GM21447 (cell line): ENCODE results near the gene RREB1.

Experiments used
- ATAC-seq: cut with Tn5 transposase; IDR thresholded peaks from one replicate; pipeline ENCODE4 v1.9.1; 2021; ENCODE audit not compliant: unreplicated experiment

RREB1 gene

DNA sequence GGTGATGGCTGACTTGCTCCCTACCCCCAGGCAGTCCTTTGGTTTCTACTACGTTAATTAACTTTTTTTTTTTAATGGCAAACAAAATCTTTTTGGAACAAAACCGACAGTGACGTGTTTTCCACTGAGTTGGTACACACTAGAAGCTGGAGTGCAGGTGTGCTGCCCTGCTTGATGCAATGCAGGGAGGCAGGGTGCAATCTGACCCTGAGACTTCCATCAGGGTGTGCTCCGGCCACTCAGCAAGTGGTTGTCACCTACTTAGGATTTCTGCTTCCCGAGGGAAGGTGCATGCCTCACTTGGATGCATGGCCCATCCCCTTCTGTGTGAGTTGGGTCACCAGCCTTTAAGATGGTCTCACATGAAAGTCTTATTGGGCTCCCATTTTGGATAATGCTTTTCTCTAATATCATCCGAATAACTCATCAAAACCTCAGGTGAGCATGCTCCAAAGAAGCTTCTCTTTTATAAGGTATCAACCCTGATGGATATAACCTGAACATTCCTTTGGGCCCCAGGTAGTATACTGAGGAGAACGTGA, 14.0 kb downstream of the RREB1 start:
- no peak for ATAC-seq

DNA sequence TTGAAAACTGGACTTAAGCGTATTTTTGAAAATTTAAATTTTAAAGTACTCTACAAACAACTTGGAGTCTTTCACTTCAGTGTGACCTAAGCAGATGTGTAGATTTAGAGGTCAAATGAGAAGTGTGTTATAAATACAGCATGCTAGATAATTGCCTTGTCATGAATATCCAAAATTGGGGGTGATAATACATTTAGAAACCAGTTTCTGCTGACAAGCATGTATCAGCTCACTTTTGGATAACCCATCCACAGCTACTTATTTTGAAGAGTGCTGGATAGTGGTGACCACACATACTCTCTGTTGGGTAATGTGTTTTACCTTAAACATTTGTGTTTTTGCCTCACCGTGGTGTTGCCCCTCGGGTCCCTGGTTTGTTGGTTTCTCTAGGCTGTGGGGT, 14.9 kb downstream of the RREB1 start:
- no peak for ATAC-seq

DNA sequence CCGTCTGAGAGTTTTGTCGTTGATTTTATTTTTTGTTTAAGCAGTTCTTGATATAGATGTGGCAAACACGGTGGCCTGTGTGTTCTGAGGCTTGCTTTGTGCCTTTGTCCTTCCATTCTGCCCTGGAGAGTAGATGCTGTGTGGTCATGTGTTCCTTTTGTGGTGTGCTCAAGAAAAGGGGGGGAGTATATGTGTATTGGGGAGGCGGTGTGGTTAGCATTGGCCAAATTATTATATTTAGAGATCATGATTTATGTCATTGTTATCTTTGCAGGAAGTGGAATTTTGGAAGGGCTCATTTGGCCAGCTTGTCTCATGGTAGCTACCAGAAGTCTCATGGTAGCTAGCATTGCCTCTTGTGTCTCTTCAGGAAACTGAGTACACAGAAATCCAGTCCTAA, 16.4 kb downstream of the RREB1 start:
- ATAC-seq, result no peak

DNA sequence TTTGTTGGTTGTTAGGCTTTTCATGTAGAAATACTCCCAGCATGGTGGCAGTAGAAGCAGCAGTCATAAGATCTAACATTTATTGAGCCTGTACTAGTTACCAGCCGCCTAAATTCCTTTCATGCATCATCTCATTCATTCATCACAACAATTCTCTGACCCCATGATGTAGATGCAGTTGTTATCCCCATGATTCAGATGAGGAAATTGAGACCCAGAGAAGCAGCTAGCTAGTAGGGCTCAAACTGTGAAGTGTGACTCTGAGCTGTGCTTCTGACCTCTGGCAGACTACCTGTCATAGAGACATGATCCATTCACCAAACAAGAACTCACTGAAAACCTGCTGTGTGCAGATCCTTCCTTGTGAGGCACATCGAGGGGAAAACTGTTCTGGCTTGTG, 16.9 kb downstream of the RREB1 start:
- ATAC-seq, result no peak

DNA sequence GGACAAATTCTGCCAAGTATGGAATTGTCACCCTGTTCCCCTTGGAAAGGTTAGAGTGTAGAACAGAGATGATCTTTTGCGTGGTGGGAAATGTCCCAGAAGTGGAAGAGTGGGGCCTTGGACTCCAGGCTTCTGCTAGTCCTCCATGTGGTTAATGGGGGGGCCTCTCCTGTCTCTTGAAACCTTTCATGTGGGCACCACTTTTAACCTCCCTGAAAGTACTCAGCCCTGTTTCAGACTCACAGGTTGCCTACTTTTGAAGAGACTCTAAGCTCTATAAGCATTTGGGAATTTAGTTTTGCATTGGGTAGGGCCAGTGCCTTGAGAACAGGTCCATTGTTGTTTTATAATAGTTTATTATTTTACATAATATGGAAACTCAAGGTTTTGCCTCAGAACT, 17.5 kb downstream of the RREB1 start:
- no peak for ATAC-seq

DNA sequence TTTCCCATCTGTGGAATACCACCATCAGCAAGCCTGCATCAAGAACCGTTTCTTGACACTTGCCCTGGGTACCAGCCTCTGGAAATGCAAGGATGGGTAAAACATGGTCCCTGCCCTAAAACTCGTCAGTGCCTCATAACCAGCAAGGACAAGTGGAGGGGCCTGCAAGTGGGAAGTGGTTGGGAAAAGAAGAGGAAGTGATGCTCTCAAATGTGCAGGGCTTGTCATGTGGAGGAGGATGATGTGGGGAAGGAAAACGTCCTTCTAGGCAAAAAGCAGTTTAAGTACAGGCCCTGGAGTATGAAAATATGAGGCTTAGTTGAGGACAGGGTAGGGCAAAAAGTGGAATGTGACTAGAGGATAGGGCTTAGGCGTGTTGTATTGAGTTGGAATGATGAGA, 19.0 kb downstream of the RREB1 start:
- no peak for ATAC-seq

DNA sequence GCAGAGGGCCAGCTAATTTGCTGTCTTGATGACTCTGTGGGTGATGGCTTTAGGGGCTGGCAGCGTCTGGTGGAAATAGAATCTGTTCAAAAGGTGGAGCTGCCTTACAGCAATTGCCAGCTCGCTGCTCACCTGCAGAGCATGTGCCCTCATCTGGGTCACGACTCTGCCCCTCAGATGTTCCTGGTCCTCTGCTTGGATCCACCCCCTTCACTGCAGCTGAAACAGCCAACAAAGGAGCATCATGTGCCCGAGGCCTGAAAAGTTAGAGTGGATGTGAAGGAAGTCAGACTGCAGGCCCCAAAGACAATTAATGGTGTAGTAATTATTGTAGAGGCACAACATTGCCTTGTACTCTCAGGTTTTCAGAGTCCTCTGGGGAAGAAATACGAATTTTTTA, 19.9 kb downstream of the RREB1 start:
- no peak for ATAC-seq

DNA sequence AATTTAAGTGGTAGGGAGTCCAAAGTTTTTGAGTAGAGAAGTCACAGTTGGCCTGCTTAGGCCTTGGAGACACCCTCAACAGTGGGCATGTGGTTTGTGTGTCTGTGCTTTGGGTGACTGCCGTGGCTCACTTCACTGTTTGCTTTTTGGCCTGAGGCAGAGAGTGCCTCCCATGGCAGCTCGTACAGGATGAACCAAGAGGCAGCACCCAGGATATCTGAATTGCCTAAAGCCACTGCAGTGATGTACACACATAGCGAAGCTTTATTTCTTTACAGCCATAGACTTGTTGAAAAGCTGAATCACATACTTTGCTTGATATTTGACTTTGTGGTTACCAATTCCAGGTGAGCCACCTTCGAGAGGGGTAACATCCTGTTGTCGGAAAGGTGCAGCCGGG, 21.6 kb downstream of the RREB1 start:
- no peak for ATAC-seq

DNA sequence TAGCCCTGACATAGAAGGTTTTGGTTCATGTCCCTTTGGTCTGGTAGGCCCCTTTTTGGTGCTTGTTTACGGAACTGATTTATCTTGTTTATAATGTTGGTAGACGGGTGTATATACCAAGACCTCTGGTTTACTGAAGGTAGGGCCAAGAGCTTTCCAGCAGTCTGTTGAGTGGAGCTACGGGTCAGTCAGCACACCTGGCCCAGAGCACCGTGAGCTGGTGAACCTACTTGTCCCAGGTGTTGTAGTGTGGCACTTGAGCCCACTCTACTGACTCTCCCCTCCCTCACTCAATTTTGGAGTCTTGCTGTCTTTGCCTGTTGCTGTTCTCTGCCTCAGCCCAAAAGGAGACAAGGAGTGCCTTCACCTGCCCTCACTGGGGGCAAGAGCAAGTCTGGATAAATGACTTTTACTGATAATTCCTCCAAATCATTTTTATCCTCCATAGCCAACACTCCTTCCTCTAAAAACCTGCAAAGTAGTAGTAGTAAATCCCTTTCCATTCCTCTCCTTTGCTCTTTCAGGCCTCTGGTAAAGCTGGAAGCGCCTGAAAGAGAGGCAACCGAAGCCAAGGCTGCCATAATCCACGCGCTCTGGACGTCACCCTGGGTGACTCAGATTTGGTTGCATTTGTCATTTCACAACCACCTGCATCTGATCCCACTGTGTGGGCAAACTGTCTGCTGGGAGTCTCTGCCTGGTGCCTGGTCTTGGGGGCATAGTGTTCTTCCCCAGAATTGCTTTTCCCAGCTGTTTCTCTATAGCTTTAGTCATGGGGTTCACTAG, 22.2 kb downstream of the RREB1 start:
- ATAC-seq, result no peak

DNA sequence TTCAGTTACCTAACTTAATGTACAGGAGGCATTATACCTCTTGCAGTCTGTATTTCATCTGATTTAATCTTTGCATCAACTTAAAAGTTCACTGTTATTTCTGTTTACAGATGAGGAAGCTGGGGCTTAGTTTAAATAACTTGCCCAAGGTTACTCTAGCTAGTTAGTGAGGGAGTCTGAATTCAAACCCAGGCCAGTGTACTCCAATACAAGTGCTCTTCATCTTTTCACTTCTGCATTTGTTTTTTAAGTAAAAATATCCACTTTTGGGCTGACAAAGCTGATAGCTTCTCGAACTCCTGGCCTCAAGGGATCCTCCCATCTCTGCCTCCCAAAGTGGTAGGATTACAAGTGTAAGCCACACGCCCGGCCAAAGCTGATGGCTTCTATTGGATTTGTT, 23.6 kb downstream of the RREB1 start:
- ATAC-seq, result no peak

DNA sequence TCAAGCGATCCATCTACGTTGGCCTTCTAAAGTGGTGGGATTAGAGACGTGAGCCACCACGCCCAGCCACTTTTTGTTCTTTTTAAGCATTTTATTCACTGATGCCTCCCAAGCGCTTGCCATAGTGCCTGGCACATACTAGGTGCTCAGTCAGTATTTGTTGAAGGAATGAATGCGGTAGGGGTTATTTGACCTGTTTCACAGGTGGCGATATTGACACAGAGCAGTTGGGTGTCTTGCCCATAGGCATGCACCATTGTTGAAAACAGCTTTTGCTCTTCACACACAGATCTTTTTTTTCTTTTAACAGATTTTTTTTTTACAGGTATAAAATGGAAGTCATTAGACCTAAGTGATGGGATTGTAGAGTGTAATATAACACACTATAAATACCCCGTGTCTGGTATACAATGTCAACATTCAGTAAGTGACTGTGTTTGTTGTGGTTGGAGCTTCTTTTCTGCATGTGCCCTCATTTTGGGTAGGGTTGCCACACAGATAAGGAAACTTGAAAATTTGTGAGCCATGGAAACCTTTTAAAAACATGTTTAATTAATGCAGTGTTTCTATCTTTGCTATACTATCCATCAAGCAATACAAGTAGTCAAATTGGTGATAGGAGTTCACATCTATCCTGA, 24.8 kb downstream of the RREB1 start:
- no peak for ATAC-seq

DNA sequence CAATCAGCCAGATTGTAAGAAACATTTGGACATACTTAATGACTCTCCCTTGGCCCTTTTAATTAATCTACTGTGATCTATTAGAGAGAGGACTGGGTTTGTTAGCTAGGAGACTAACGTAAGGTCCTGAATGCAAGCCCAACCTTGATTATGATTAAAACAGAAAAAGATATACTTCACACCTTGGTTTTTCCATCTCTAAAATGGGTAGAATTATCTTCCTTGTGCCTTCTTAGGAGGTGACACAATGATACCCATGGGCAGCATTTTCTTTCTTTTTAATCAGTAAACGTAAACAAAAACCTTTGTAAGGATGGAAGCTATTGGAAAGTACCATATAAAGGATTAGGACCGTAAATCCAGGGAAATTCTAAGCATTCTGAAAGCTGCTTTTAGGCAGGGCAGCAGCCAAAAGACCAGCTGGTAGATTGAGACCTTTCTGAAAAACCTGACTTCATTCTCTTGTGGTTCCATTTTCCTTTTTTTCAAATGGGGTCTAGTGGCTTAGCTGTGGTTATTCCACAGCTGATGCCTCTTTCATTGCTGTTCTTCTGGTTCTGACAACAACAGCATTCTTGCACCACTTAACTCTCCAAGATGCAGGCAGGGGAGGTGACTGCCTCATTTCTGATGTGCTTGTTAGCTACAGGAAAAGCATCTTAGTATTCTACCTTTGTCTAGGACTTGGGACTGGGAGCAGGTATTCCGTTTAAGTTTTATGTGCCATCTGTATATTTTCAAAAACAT, 27.4 kb downstream of the RREB1 start:
- ATAC-seq, result no peak

DNA sequence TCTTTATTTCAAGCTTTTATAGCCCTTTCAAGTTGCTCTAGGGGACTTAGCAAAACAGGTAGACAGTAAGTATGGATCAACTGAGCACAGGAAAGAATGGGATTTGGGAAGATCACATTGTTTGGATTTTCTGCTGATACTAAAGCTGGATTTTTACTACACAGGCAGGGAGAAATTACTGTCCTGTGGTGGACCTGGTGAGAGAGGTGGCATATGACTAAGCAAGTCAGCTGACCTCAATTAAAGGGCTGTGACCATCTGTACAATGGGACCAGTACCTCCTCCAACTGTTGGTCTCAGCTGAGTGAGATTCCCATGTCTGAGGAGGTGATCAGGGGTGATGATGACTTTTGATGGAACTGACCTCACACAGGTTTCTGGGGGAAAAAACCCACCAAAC, 28.0 kb downstream of the RREB1 start:
- peak; percentile 30 for ATAC-seq

DNA sequence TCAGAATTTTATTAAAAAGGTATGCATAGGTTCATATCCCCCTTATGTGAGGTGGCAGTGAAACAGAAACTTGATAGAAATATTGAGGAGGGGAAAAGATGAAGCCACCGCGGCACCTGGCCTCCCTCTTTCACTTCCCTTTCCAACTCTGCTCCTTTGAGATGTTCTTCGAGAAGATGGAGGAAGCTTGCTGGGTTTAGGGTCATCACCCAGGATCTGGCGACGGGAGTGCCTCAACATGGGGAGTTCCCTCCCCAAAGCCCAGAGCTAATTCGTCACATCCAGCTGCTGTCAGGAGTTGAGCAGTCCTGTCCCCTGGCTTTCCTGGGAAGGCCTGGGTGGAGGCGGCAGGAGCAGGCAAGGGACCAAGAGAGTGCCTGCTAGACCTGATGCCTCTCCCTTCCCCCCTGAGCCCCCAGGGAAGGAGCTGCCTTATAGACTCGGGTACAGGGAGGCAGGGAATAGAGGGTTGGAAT, 29.1 kb downstream of the RREB1 start:
- ATAC-seq, result peak; percentile 45

DNA sequence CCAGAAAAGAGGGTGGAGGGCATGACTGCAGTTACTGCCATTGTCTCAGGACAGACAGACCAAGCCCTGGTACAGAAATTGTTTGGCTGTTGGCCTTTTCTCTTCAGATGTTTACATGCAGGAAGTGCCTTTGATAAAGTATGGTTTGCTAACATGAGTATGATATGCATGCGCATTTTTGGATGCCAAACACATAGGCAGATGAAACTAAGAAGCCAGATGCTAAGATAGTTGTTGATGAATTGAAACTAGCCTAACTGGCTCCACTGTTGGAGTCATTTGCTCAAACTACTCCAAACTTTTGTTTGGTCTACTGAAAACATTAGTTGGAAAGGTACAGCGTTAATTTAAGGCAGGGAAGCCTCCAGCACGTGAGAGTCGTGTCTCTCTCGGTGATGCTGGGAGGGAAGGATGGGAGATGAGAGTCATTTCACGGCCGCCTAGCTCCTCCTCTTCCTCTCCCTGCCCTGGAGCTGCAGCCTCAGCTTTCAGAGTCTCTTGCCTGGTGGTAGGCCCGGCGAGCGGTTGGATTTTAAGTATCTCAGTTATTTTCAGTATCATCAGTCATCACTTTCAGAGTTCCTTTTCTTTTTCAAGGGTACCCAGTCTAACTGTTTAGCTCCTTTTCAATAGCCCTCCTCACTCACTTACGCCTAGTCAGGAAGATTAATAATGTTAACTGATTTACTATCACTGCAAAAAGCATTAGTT, 29.7 kb downstream of the RREB1 start:
- ATAC-seq, result peak; percentile 39

DNA sequence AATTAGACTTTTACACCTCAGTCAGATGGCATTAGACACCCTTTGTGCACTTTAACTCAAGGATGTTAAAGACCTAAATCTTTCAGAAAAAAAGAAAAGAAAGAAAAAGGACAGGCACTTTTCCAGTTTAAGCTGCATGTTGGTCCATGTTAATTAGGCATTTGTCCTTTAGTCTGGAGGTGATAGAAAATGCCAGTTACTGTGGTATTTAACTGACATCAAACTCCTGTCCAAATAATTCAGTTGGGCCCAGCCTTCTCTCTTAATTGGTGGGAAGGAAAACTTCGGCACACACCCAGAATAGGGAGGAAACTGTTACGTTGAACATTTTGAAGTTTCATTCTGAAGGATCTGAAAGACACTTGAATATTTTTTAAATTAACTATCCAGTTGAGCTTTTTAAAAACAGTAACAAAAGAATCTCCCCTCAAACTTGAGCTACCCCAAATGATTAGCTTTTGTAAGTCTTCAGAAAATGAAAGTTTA, 30.3 kb downstream of the RREB1 start:
- no peak for ATAC-seq

DNA sequence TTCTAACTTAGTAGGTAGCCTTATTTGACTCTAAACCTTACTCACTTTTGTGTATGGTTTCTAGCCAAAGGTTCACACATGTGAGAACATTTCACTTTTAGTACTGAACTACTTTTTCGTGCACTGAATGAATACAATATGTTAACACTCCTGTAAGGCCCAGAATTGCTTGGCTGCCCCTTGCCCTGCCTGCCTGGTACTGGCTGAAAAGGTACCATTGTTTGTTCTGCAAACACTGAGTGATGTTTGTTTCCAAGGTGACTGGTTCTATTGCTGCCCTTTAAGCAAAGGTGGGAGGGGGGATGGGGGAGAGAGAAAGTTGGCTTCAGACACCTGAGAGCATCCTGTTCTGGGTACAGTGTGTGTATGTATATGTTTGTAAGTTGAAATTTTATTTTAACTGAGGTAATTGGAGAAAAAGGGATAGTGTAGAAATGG, 31.2 kb downstream of the RREB1 start:
- ATAC-seq, result no peak

DNA sequence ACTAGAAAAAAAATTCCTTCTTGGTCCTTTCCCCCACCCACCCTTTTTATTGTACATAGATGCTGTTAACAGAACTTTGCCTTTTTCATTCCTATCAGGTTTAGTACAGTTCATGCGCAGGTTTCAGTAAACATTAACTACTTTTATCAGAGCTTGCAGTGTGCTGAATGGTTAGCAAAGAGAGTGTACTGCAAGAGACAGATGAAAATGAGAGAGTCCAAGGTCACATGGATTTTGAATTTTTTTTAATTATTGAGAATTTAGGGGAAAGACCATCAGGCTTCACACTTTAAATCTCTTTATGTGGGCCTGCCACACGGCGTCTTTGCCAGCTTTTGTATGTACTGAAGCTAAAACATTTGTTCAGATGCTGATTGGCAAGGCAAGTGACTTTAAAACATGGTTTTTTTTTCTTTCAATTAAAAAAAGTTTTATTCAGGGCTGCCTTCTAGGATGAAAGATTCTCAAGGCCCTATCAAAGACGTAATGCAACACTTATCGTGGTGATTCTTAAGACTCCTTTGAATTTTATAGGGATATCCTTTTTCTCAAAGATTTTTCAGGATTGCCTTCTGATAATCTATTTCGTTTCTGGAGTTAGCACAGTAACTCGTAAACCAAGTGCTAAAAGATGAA, 32.2 kb downstream of the RREB1 start:
- ATAC-seq, result no peak

DNA sequence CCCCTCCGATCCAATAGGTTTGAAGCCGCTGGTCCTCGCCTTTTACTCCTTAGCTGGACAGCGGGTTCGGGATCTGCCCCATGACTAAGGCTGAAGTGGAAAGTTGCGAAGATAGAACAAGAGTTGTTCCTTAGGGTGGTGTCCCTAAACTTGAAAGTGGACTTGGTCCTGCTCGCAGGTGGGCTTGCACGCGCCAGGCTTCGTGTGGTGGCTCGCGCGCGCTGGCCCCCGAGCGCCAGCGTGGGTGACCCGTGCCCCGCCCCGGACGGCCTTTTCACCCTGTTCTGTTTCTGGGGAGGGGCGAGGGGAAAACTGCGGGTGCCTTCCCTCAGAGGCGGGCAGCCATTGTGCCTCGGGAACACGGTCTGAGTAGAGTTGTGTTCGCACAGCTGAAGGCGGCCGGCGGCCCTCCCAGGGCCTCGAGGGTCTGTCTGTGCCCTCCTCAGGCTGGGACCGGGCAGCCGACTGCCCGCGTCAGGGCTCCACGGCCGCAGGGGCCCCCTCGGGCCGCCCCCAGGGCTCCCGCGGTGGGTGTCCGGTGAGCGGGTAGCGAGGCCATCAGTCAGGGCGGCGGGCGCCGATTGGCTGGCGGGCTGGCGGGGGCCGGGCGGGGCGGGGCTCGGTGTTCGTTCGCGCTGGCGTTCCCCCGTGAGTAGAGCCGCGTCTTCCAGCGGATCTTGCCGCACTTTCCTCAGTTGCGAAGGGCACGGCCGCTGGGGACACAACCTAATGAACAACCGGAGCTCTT, 33.0 kb downstream of the RREB1 start:
- peak; percentile 40 for ATAC-seq
